OCI-LY1 (cell line): Measurements from ENCODE around the gene DAPK2.
A peak's percentile ranks its signal among the peaks of the same experiment; 100 is the strongest.

Experiments
- EZH2 ChIP-seq: fragments of 200-600 bp; sonication (generic), shearing (Covaris generic); IDR thresholded peaks from 2 replicates; pipeline ENCODE4 v1.8.0; 2017; ENCODE audit warnings: borderline replicate concordance, mixed run types, mild to moderate bottlenecking, antibody characterized with exemption, low read length, moderate library complexity, mixed read lengths
- TF ChIP-seq, protein P1 (sequence below): fragments of 200-600 bp; sonication (generic), shearing (Covaris generic); IDR thresholded peaks from 2 replicates; pipeline ENCODE4 v1.5.1; 2017; ENCODE audit warnings: mild to moderate bottlenecking, antibody characterized with exemption, low read length, moderate library complexity, mixed read lengths

GRCh38 chr15:63945007-63945788, 101.1 kb downstream of the DAPK2 start:
- TF ChIP-seq, protein P1, sequence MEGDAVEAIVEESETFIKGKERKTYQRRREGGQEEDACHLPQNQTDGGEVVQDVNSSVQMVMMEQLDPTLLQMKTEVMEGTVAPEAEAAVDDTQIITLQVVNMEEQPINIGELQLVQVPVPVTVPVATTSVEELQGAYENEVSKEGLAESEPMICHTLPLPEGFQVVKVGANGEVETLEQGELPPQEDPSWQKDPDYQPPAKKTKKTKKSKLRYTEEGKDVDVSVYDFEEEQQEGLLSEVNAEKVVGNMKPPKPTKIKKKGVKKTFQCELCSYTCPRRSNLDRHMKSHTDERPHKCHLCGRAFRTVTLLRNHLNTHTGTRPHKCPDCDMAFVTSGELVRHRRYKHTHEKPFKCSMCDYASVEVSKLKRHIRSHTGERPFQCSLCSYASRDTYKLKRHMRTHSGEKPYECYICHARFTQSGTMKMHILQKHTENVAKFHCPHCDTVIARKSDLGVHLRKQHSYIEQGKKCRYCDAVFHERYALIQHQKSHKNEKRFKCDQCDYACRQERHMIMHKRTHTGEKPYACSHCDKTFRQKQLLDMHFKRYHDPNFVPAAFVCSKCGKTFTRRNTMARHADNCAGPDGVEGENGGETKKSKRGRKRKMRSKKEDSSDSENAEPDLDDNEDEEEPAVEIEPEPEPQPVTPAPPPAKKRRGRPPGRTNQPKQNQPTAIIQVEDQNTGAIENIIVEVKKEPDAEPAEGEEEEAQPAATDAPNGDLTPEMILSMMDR = peak; percentile 96
- no peak for TF ChIP-seq EZH2
